HCT116 (cell line): ENCODE measurements around the gene YWHAQ. TPM values are rescaled to one million over a fixed set of nuclear protein-coding genes. Genes with fewer than 3 reads are reported as not detected.

Source experiments
- ATAC-seq: fragments of 200-7000 bp; cut with Tn5 transposase; 2 replicates; pipeline ENCODE4 v1.9.1; 2020; ENCODE audit warnings: mild to moderate bottlenecking, moderate library complexity
- BruUV-seq: library from RNA; stranded (reverse); fragments of 400-500 nt; replicated peaks from 2 replicates; lab custom pipeline; 2021; lab: Mats Ljungman, UMichigan
- CTCF ChIA-PET: fragments of 300-600 bp; sonication (Branson Sonifier 250); formaldehyde crosslinking; loops from one replicate; lab custom pipeline; 2021; ENCODE audit warnings: antibody characterized with exemption; lab: Charles Lee
- POLR2A ChIA-PET: fragments of 300-600, 350-600 bp; sonication (Branson Sonifier 250); formaldehyde crosslinking; loops from one replicate; lab custom pipeline; 2021; ENCODE audit warnings: antibody characterized with exemption; lab: Charles Lee
- RAD21 ChIA-PET, 2 experiments: fragments of 300-600 bp; sonication (Branson Sonifier 250); formaldehyde crosslinking; loops; one replicate each; lab custom pipeline; 2023; ENCODE audit warnings: low total read pairs in 2 of 2; ENCODE audit not compliant: uncharacterized antibody in 2 of 2, unreplicated experiment in 2 of 2, low non-redundant PET in 1 of 2; lab: Charles Lee
- DNase-seq: peaks from one replicate; pipeline ENCODE4 v3.0.0-alpha.2; 2010; ENCODE audit warnings: low read depth, low spot score
- H2AFZ ChIP-seq: fragments of 200-600 bp; shearing (Covaris generic), sonication (generic); 2 replicates; pipeline ENCODE4 v1.6.1; 2017; ENCODE audit warnings: low read depth, mixed run types, mixed read lengths, antibody characterized with exemption, low read length; ENCODE audit not compliant: poor library complexity, severe bottlenecking
- H3K27ac ChIP-seq: 2 replicates; pipeline ENCODE4 v1.5.1; 2012; ENCODE audit warnings: low read depth, low read length
- H3K27me3 ChIP-seq: fragments of 200-600 bp; sonication (generic); 2 replicates; pipeline ENCODE4 v1.6.1; 2016; ENCODE audit warnings: mixed run types, low read length, mixed read lengths; ENCODE audit not compliant: insufficient read depth
- H3K36me3 ChIP-seq, 2 experiments: fragments of 200-500 bp in 1 of 2; fragments of 200-600 bp in 1 of 2; sonication (Bioruptor generic) in 1 of 2; sonication (generic) in 1 of 2; 2 replicates each; pipeline versions ENCODE4 v1.5.1 to v1.6.1; 2014 to 2016; ENCODE audit warnings: low read length in 2 of 2, inconsistent platforms in 1 of 2, mixed read lengths in 1 of 2, mixed run types in 1 of 2; ENCODE audit not compliant: insufficient read depth in 2 of 2, control insufficient read depth in 1 of 2
- H3K4me1 ChIP-seq, 2 experiments: fragments of 200-600 bp in 1 of 2; sonication (generic) in 1 of 2; 2 replicates each; pipeline versions ENCODE4 v1.5.1 to v1.6.1; 2012 to 2017; ENCODE audit warnings: low read length in 2 of 2, inconsistent platforms in 1 of 2, mild to moderate bottlenecking in 1 of 2, mixed read lengths in 1 of 2, mixed run types in 1 of 2, moderate library complexity in 1 of 2; ENCODE audit not compliant: insufficient read depth in 2 of 2, control insufficient read depth in 1 of 2
- H3K4me2 ChIP-seq: fragments of 200-600 bp; sonication (generic); 2 replicates; pipeline ENCODE4 v1.6.1; 2017; ENCODE audit warnings: mixed run types, low read length, mixed read lengths
- H3K4me3 ChIP-seq, 2 experiments: fragments of 200-600 bp in 1 of 2; sonication (generic) in 1 of 2; replicated peaks in 1 of 2; 2 replicates each; pipeline ENCODE4 v1.5.1; 2011 to 2016; ENCODE audit warnings: low read length in 2 of 2, control low read depth in 1 of 2, low read depth in 1 of 2, mild to moderate bottlenecking in 1 of 2, mixed read lengths in 1 of 2, mixed run types in 1 of 2
- H3K79me2 ChIP-seq: fragments of 200-600 bp; sonication (generic); 2 replicates; pipeline ENCODE4 v1.6.1; 2017; ENCODE audit warnings: mild to moderate bottlenecking, mixed run types, low read length, moderate library complexity, mixed read lengths; ENCODE audit not compliant: insufficient read depth
- H3K9ac ChIP-seq: fragments of 200-600 bp; sonication (generic); 2 replicates; pipeline ENCODE4 v1.6.1; 2016; ENCODE audit warnings: low read length, mixed read lengths
- H3K9me2 ChIP-seq: fragments of 200-600 bp; sonication (generic), shearing (Covaris generic); 2 replicates; pipeline ENCODE4 v1.6.1; 2017; ENCODE audit warnings: mixed run types, mild to moderate bottlenecking, moderate library complexity; ENCODE audit not compliant: insufficient read depth
- H3K9me3 ChIP-seq, 2 experiments: fragments of 200-500 bp in 1 of 2; fragments of 200-600 bp in 1 of 2; sonication (Bioruptor generic) in 1 of 2; sonication (generic) in 1 of 2; 2 replicates each; pipeline ENCODE4 v1.6.1; 2014 to 2017; ENCODE audit warnings: low read length in 2 of 2, mixed read lengths in 2 of 2, inconsistent platforms in 1 of 2, low read depth in 1 of 2, mild to moderate bottlenecking in 1 of 2, mixed run types in 1 of 2, moderate library complexity in 1 of 2; ENCODE audit not compliant: control insufficient read depth in 1 of 2, insufficient read depth in 1 of 2
- H4K20me1 ChIP-seq: fragments of 200-600 bp; sonication (generic), shearing (Covaris generic); 2 replicates; pipeline ENCODE4 v1.6.1; 2017; ENCODE audit warnings: mixed run types, mild to moderate bottlenecking, moderate library complexity; ENCODE audit not compliant: insufficient read depth
- CBX3 ChIP-seq: IDR thresholded peaks from 2 replicates; pipeline ENCODE4 v1.6.1; 2012; ENCODE audit warnings: low read depth
- CEBPB ChIP-seq: IDR thresholded peaks from 2 replicates; pipeline ENCODE4 v1.6.1; 2012; ENCODE audit warnings: low read depth
- EGR1 ChIP-seq: IDR thresholded peaks from 2 replicates; pipeline ENCODE4 v1.6.1; 2012; ENCODE audit warnings: low read depth
- ELF1 ChIP-seq: IDR thresholded peaks from 2 replicates; pipeline ENCODE4 v1.6.1; 2012; ENCODE audit warnings: low read depth, borderline replicate concordance
- EZH2phosphoT487 ChIP-seq: fragments of 200-600 bp; IDR thresholded peaks from 2 replicates; pipeline ENCODE4 v1.6.1; 2018; ENCODE audit warnings: antibody characterized with exemption, borderline replicate concordance
- FOSL1 ChIP-seq: IDR thresholded peaks from 2 replicates; pipeline ENCODE4 v1.6.1; 2012; ENCODE audit warnings: low read depth
- JUND ChIP-seq: IDR thresholded peaks from 2 replicates; pipeline ENCODE4 v1.6.1; 2012
- POLR2A ChIP-seq: IDR thresholded peaks from 2 replicates; pipeline ENCODE4 v1.7.0; 2011; ENCODE audit warnings: borderline replicate concordance; ENCODE audit not compliant: insufficient read depth, insufficient read length; ENCODE audit errors: extremely low read depth
- SIN3A ChIP-seq: IDR thresholded peaks from 2 replicates; pipeline ENCODE4 v1.6.1; 2012; ENCODE audit warnings: low read depth
- SRF ChIP-seq: IDR thresholded peaks from 2 replicates; pipeline ENCODE4 v1.6.1; 2012; ENCODE audit warnings: low read depth
- TCF7L2 ChIP-seq: IDR thresholded peaks from 2 replicates; pipeline ENCODE4 v1.7.0; 2011; ENCODE audit warnings: borderline replicate concordance, inconsistent platforms; ENCODE audit not compliant: insufficient read depth, insufficient read length; ENCODE audit errors: extremely low read depth
- ZNF274 ChIP-seq: fragments of 200-500 bp; sonication (Bioruptor generic); IDR thresholded peaks from 2 replicates; pipeline ENCODE4 v1.6.1; 2014; ENCODE audit warnings: mild to moderate bottlenecking, low read depth, low read length, inconsistent platforms
- intact Hi-C: fragments of 100-400 bp; cut with micrococcal nuclease; formaldehyde crosslinking; loops from 2 replicates; pipeline ENCODE4 v1.10.0; 2022
- total RNA-seq: library from RNA; stranded (reverse); gene quantifications from one replicate; pipeline ENCODE4 v1.2.1, GENCODE V29; 2021; ENCODE audit not compliant: unreplicated experiment
- TF ChIP-seq, protein P1 (sequence below): IDR thresholded peaks from 2 replicates; pipeline ENCODE4 v1.6.1; 2012
- TF ChIP-seq, protein P2 (sequence below): IDR thresholded peaks from 2 replicates; pipeline ENCODE4 v1.6.1; 2012; ENCODE audit warnings: low read depth
- TF ChIP-seq, protein P3 (sequence below): IDR thresholded peaks from 2 replicates; pipeline ENCODE4 v1.6.1; 2012

Gene YWHAQ
- total RNA-seq, 1 experiment from 2014 or later = 365 TPM

DNA sequence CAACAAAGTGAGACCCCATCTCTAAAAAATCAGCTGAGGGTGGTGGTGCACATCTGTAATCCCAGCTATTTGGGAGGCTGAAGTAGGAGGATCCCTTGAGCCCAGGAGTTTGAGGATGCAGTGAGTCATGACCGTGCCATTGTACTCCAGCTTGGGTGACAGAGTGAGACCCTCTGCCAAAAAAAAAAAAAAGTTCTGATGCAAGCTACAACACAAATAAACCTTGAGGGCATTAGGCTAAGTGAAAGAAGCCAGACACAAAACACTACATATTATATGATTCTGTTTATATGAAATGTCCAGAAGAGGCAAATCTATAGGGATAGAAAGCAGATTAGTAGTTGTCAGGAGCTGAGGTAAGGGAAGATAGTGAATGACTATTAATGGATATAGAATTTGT is 13.0 kb downstream of the YWHAQ start:
- DNase-seq = no peak
- H3K9ac ChIP-seq = no peak overlapping the region
- no peaks in the 10 kb centered on the region for H3K9me2 ChIP-seq
- TF ChIP-seq JUND = no peak
- TF ChIP-seq CBX3 = no peak
- no peak for TF ChIP-seq FOSL1
- no peak overlapping the region for H3K4me2 ChIP-seq
- H3K27ac ChIP-seq = no peak overlapping the region
- intact Hi-C loops = no loop called here
- no peak overlapping the region for H2AFZ ChIP-seq
- ChIA-PET RAD21 (no interaction called here), CTCF (no interaction called here), POLR2A (interaction anchor here (1.6 kb wide), 1 partner anchor 13 kb away, joined by 3 read pairs; the partner anchor contains the start of gene YWHAQ)
- H3K79me2 ChIP-seq = peaks cover 100% of the 10 kb centered on the region
- ATAC-seq = no peak
- H3K27me3 ChIP-seq = no peaks in the 10 kb centered on the region
- peaks cover 63% of the 10 kb centered on the region for H4K20me1 ChIP-seq
- H3K4me3 ChIP-seq = no peak overlapping the region
- no TSS peak for BruUV-seq
- no peaks in the 10 kb centered on the region for H3K9me3 ChIP-seq
- H3K4me1 ChIP-seq = peaks cover 0 to 7% of the 10 kb centered on the region in 2 experiments; a peak in 1 of 4 replicates
- H3K36me3 ChIP-seq = peaks cover 0 to 14% of the 10 kb centered on the region in 2 experiments; a peak in 1 of 4 replicates

DNA sequence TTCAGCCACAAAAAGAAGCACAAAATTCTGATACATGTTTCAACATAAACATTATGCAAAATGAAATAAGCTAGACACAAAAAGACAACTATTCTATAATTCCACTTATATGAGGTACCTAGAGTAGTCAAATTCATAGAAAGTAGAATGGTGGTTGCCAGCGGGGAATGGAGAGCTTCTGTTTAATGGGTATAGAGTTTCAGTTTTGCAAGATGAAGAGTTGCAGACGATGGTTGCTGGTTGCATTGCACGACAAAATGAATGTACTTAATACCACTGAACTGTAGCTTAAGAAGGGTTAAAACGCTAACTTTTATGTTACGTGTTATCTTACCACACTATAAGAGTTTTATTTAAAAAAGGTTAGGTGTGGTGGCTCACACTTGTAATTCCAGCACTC is 13.5 kb downstream of the YWHAQ start:
- Histone ChIP-seq H2AFZ (no peak overlapping the region), H3K4me2 (no peak overlapping the region), H4K20me1 (peaks cover 63% of the 10 kb centered on the region; the same call in 1 of the 2 replicates), H3K36me3 (peaks cover 0 to 13% of the 10 kb centered on the region in 2 experiments; a peak in 1 of 4 replicates), H3K9me2 (no peaks in the 10 kb centered on the region), H3K9me3 (no peaks in the 10 kb centered on the region), H3K27ac (no peak overlapping the region), H3K4me3 (no peak overlapping the region), H3K4me1 (peaks cover 0 to 12% of the 10 kb centered on the region in 2 experiments; a peak in 1 of 4 replicates), H3K79me2 (peaks cover 100% of the 10 kb centered on the region), H3K27me3 (no peaks in the 10 kb centered on the region), H3K9ac (no peak overlapping the region)
- DNase-seq (no peak), ATAC-seq (no peak)
- ChIA-PET CTCF (no interaction called here), RAD21 (no interaction called here), POLR2A (interaction anchor here (1.6 kb wide), 1 partner anchor 14 kb away, joined by 3 read pairs; the partner anchor contains the start of gene YWHAQ)
- intact Hi-C loops = no loop called here
- TF ChIP-seq TCF7L2 (no peak), EGR1 (no peak), CEBPB (no peak), ZNF274 (no peak), SRF (no peak), SIN3A (no peak), EZH2phosphoT487 (no peak), CBX3 (no peak), ELF1 (no peak), POLR2A (no peak)
- TF ChIP-seq, protein P1, sequence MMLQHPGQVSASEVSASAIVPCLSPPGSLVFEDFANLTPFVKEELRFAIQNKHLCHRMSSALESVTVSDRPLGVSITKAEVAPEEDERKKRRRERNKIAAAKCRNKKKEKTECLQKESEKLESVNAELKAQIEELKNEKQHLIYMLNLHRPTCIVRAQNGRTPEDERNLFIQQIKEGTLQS = no peak
- TF ChIP-seq, protein P2, sequence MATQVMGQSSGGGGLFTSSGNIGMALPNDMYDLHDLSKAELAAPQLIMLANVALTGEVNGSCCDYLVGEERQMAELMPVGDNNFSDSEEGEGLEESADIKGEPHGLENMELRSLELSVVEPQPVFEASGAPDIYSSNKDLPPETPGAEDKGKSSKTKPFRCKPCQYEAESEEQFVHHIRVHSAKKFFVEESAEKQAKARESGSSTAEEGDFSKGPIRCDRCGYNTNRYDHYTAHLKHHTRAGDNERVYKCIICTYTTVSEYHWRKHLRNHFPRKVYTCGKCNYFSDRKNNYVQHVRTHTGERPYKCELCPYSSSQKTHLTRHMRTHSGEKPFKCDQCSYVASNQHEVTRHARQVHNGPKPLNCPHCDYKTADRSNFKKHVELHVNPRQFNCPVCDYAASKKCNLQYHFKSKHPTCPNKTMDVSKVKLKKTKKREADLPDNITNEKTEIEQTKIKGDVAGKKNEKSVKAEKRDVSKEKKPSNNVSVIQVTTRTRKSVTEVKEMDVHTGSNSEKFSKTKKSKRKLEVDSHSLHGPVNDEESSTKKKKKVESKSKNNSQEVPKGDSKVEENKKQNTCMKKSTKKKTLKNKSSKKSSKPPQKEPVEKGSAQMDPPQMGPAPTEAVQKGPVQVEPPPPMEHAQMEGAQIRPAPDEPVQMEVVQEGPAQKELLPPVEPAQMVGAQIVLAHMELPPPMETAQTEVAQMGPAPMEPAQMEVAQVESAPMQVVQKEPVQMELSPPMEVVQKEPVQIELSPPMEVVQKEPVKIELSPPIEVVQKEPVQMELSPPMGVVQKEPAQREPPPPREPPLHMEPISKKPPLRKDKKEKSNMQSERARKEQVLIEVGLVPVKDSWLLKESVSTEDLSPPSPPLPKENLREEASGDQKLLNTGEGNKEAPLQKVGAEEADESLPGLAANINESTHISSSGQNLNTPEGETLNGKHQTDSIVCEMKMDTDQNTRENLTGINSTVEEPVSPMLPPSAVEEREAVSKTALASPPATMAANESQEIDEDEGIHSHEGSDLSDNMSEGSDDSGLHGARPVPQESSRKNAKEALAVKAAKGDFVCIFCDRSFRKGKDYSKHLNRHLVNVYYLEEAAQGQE = no peak
- TF ChIP-seq, protein P3, sequence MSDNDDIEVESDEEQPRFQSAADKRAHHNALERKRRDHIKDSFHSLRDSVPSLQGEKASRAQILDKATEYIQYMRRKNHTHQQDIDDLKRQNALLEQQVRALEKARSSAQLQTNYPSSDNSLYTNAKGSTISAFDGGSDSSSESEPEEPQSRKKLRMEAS = no peak
- no TSS peak for BruUV-seq
